SK-N-DZ (cell line): ENCODE results near the gene TRIM73.
"Not testable (repeated sequence)": the region's sequence is repeated elsewhere in the genome, so short reads cannot be mapped to it uniquely, and the experiment has no call there.

Experiments used
- DNase-seq: peaks from one replicate; pipeline ENCODE4 v3.0.0-alpha.2; 2015; ENCODE audit warnings: low spot score
- small RNA-seq, 2 experiments: library from RNA; depleted of rRNA; stranded (forward); fragments of <200 nt; gene quantifications; one replicate each; pipeline ENCODE3, GENCODE V24; 2014

TRIM73 gene

GRCh38 chr7:75415428-75415817 is 20.0 kb downstream of the TRIM73 start:
- DNase-seq: not testable (repeated sequence)

GRCh38 chr7:75415829-75416373 is 20.5 kb downstream of the TRIM73 start:
- DNase-seq: not testable (repeated sequence)

GRCh38 chr7:75416787-75417186 is 21.4 kb downstream of the TRIM73 start:
- DNase-seq: not testable (repeated sequence)

GRCh38 chr7:75418292-75418858 is 22.9 kb downstream of the TRIM73 start:
- DNase-seq: not testable (repeated sequence)

- DNase-seq: not testable (repeated sequence)
Measured at GRCh38 chr7:75419210-75419609, 23.8 kb downstream of the TRIM73 start.

- DNase-seq: not testable (repeated sequence)
Measured at GRCh38 chr7:75419693-75420092, 24.3 kb downstream of the TRIM73 start.

- not testable (repeated sequence) for DNase-seq
Measured at GRCh38 chr7:75420152-75420551, 24.7 kb downstream of the TRIM73 start.

GRCh38 chr7:75421798-75422710 is 26.6 kb downstream of the TRIM73 start:
- not testable (repeated sequence) for DNase-seq

- not testable (repeated sequence) for DNase-seq
Measured at GRCh38 chr7:75423481-75423880, 28.1 kb downstream of the TRIM73 start.

GRCh38 chr7:75439000-75439399 is 43.6 kb downstream of the TRIM73 start:
- DNase-seq: not testable (repeated sequence)

- not testable (repeated sequence) for DNase-seq
Measured at GRCh38 chr7:75442101-75442464, 46.7 kb downstream of the TRIM73 start.

GRCh38 chr7:75442465-75443111 is 47.2 kb downstream of the TRIM73 start:
- DNase-seq: not testable (repeated sequence)

- not testable (repeated sequence) for DNase-seq
Measured at GRCh38 chr7:75449946-75450345, 54.5 kb downstream of the TRIM73 start.

- not testable (repeated sequence) for DNase-seq
Measured at GRCh38 chr7:75452494-75452955, 57.1 kb downstream of the TRIM73 start.

Small RNAs within 50 kb of the gene (small RNA-seq; reads per million reads assigned to genes)
- gene RF00019: 0 reads per million in 2 experiments
